Neural progenitor cell (in vitro differentiated cells): ENCODE results near the gene USP44. TPM values are rescaled to one million over a fixed set of nuclear protein-coding genes. Genes with fewer than 3 reads are reported as not detected.
A peak's percentile ranks its signal among the peaks of the same experiment; 100 is the strongest.

Experiments used
- DNase-seq: peaks from one replicate; pipeline ENCODE4 v3.0.0-alpha.2; 2016; ENCODE audit warnings: low spot score
- H2AFZ ChIP-seq: fragments of 200-600 bp; sonication (generic); replicated peaks from 2 replicates; pipeline ENCODE4 v1.6.1; 2016; ENCODE audit warnings: antibody characterized with exemption
- H3F3A ChIP-seq: fragments of 200-600 bp; sonication (generic); 2 replicates; pipeline ENCODE4 v1.6.1; 2016; ENCODE audit warnings: antibody characterized with exemption, low read depth
- H3K27ac ChIP-seq: fragments of 200-600 bp; sonication (generic); 2 replicates; pipeline ENCODE4 v1.5.1; 2016; ENCODE audit warnings: mild to moderate bottlenecking
- H3K27me3 ChIP-seq: fragments of 200-600 bp; sonication (generic); 2 replicates; pipeline ENCODE4 v1.6.1; 2016; ENCODE audit warnings: mild to moderate bottlenecking, moderate library complexity
- H3K36me3 ChIP-seq: fragments of 200-600 bp; sonication (generic); 2 replicates; pipeline ENCODE4 v1.5.1; 2016
- H3K4me1 ChIP-seq: fragments of 200-600 bp; sonication (generic); 2 replicates; pipeline ENCODE4 v1.6.1; 2016; ENCODE audit warnings: mixed run types
- H3K4me2 ChIP-seq: fragments of 200-600 bp; sonication (generic); 2 replicates; pipeline ENCODE4 v1.6.1; 2016
- H3K4me3 ChIP-seq: fragments of 200-600 bp; sonication (generic); 2 replicates; pipeline ENCODE4 v1.5.1; 2016
- H3K79me2 ChIP-seq: fragments of 200-600 bp; sonication (generic); 2 replicates; pipeline ENCODE4 v1.6.1; 2016; ENCODE audit warnings: low read depth
- H3K9ac ChIP-seq: fragments of 200-600 bp; sonication (generic); 2 replicates; pipeline ENCODE4 v1.6.1; 2016
- H3K9me3 ChIP-seq: fragments of 200-600 bp; sonication (generic); 2 replicates; pipeline ENCODE4 v1.5.1; 2016; ENCODE audit warnings: low read depth
- H4K20me1 ChIP-seq: fragments of 200-600 bp; sonication (generic); 2 replicates; pipeline ENCODE4 v1.6.1; 2016; ENCODE audit warnings: low read depth
- H3K27ac Mint-ChIP-seq: 3 replicates; pipeline ENCODE4 v1.8.0; 2021; ENCODE audit warnings: mixed read lengths
- H3K27me3 Mint-ChIP-seq: 2 replicates; pipeline ENCODE4 v1.8.0; 2022; ENCODE audit warnings: low read depth, mild to moderate bottlenecking, inconsistent platforms, moderate library complexity, mixed read lengths; ENCODE audit not compliant: insufficient read depth
- H3K36me3 Mint-ChIP-seq: 3 replicates; pipeline ENCODE4 v1.8.0; 2021; ENCODE audit warnings: mixed read lengths
- H3K4me1 Mint-ChIP-seq: 3 replicates; pipeline ENCODE4 v1.8.0; 2021; ENCODE audit warnings: mixed read lengths
- H3K4me3 Mint-ChIP-seq: 3 replicates; pipeline ENCODE4 v1.8.0; 2021; ENCODE audit warnings: mild to moderate bottlenecking, moderate library complexity, mixed read lengths
- H3K9me3 Mint-ChIP-seq: 3 replicates; pipeline ENCODE4 v1.8.0; 2020; ENCODE audit warnings: mixed read lengths
- EZH2 ChIP-seq: fragments of 200-600 bp; sonication (generic); IDR thresholded peaks from 2 replicates; pipeline ENCODE4 v1.6.1; 2017; ENCODE audit warnings: antibody characterized with exemption, mild to moderate bottlenecking, moderate library complexity
- EZH2phosphoT487 ChIP-seq: fragments of 200-600 bp; sonication (generic); IDR thresholded peaks from 2 replicates; pipeline ENCODE4 v1.6.1; 2017; ENCODE audit warnings: antibody characterized with exemption
- total RNA-seq: library from RNA; depleted of rRNA; stranded (reverse); fragments of >200 nt; gene quantifications from 2 replicates; pipeline ENCODE4 v1.2.3, GENCODE V29; 2015; ENCODE audit warnings: low replicate concordance
- TF ChIP-seq, protein P1 (sequence below): fragments of 200-600 bp; sonication (generic); IDR thresholded peaks from 2 replicates; pipeline ENCODE4 v1.5.1; 2017; ENCODE audit warnings: antibody characterized with exemption, mild to moderate bottlenecking

The USP44 gene
- total RNA-seq, 1 donor from 2014 or later: 79.4 TPM

DNA sequence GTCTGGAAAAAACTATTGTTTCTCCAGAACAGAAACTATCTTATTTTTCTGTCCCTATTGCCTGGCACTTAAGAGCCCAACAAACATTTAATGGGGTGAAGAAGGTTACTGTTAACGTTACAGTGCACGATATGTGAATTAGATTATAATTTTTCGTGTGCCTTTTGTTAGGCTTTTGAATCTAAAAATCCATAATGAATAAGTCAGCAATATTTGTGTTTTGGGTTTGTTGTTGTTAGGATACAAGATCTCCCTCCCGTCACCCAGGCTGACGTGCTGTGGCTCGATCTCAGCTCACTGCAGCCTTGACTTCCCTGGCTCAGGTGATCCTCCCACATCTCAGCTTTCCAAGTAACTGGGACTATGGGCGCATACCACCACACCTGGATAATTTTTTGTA is 69.4 kb downstream of the USP44 start:
- Histone ChIP-seq H3K9ac (no peak overlapping the region), H3K36me3 (peaks cover 16% of the 10 kb centered on the region), H3K4me1 (no peaks in the 10 kb centered on the region), H3K4me2 (no peak overlapping the region), H3K27me3 (no peaks in the 10 kb centered on the region), H3K79me2 (peaks cover 92% of the 10 kb centered on the region), H3K4me3 (no peak overlapping the region), H3K9me3 (no peaks in the 10 kb centered on the region), H4K20me1 (peaks cover 24% of the 10 kb centered on the region), H2AFZ (no peak overlapping the region), H3F3A (no peaks in the 10 kb centered on the region), H3K27ac (no peak overlapping the region)
- Mint-ChIP-seq H3K27ac (no peak overlapping the region), H3K9me3 (no peaks in the 10 kb centered on the region), H3K4me3 (no peak overlapping the region), H3K36me3 (peaks cover 25% of the 10 kb centered on the region), H3K27me3 (no peaks in the 10 kb centered on the region), H3K4me1 (no peaks in the 10 kb centered on the region)
- TF ChIP-seq EZH2phosphoT487: no peak
- TF ChIP-seq EZH2: no peak
- TF ChIP-seq, protein P1, sequence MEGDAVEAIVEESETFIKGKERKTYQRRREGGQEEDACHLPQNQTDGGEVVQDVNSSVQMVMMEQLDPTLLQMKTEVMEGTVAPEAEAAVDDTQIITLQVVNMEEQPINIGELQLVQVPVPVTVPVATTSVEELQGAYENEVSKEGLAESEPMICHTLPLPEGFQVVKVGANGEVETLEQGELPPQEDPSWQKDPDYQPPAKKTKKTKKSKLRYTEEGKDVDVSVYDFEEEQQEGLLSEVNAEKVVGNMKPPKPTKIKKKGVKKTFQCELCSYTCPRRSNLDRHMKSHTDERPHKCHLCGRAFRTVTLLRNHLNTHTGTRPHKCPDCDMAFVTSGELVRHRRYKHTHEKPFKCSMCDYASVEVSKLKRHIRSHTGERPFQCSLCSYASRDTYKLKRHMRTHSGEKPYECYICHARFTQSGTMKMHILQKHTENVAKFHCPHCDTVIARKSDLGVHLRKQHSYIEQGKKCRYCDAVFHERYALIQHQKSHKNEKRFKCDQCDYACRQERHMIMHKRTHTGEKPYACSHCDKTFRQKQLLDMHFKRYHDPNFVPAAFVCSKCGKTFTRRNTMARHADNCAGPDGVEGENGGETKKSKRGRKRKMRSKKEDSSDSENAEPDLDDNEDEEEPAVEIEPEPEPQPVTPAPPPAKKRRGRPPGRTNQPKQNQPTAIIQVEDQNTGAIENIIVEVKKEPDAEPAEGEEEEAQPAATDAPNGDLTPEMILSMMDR: no peak
- DNase-seq: no peak

DNA sequence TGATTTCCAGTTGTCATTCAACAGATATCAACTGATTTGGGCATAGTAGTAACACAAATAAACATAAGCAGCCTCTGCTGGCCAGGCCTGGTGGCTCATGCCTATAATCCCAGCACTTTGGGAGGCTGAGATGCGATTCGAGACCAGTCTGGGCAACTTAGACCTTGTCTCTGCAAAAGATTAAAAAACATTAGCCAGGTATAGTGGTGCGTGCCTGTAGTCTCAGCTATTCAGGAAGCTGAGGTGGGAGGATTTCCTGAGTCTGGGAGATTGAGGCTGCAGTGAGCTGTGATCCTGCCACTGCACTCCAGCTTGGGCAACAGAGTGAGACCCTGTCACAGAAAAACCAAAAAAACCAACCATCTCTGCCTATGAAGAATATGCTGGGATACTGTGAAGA is 70.2 kb downstream of the USP44 start:
- DNase-seq: no peak
- Histone ChIP-seq H3K27me3 (no peaks in the 10 kb centered on the region), H3K4me2 (no peak overlapping the region), H3K9ac (no peak overlapping the region), H3K36me3 (peaks cover 13% of the 10 kb centered on the region), H3F3A (no peaks in the 10 kb centered on the region), H4K20me1 (peaks cover 24% of the 10 kb centered on the region), H2AFZ (no peak overlapping the region), H3K4me3 (no peak overlapping the region), H3K4me1 (no peaks in the 10 kb centered on the region), H3K27ac (no peak overlapping the region), H3K9me3 (no peaks in the 10 kb centered on the region), H3K79me2 (peaks cover 96% of the 10 kb centered on the region)
- Mint-ChIP-seq H3K27ac (no peak overlapping the region), H3K4me3 (no peak overlapping the region), H3K36me3 (peaks cover 20% of the 10 kb centered on the region), H3K4me1 (peaks cover under 1% of the 10 kb centered on the region), H3K27me3 (no peaks in the 10 kb centered on the region), H3K9me3 (no peaks in the 10 kb centered on the region)
- TF ChIP-seq EZH2phosphoT487: no peak
- TF ChIP-seq, protein P1: no peak
- TF ChIP-seq EZH2: no peak

DNA sequence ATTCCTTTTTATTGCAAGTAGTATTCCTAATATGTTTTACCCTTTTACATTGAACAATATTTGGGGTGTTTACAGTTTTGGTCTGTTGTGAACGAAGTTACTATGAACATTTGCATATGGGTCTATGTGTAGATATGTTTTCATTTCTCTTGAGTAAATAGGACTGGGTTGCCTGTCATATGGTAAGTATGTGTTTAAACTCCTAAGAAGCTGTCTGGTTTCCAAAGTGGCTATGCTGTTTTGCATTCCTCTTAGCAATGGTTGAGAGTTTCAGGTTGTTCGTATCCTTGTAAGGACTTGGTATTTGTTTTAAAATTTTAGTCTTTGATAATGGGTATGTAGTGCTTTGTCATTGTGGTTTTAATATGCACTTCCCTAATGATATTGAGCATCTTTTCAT is 71.0 kb downstream of the USP44 start:
- peaks cover 23% of the 10 kb centered on the region for H3K36me3 Mint-ChIP-seq
- H3K9me3 Mint-ChIP-seq: no peaks in the 10 kb centered on the region
- no peaks in the 10 kb centered on the region for H3K27me3 ChIP-seq
- no peaks in the 10 kb centered on the region for H3K9me3 ChIP-seq
- DNase-seq: no peak
- peaks cover 99% of the 10 kb centered on the region for H3K79me2 ChIP-seq
- H2AFZ ChIP-seq: no peak overlapping the region
- TF ChIP-seq EZH2phosphoT487 (no peak), EZH2 (no peak)
- TF ChIP-seq, protein P1: no peak
- H4K20me1 ChIP-seq: peaks cover 31% of the 10 kb centered on the region
- H3K4me2 ChIP-seq: no peak overlapping the region
- H3K27ac ChIP-seq: no peak overlapping the region
- peaks cover 6% of the 10 kb centered on the region for H3K4me1 ChIP-seq
- H3K4me3 Mint-ChIP-seq: no peak overlapping the region
- H3K4me3 ChIP-seq: no peak overlapping the region
- peaks cover 13% of the 10 kb centered on the region for H3K36me3 ChIP-seq
- H3K27me3 Mint-ChIP-seq: no peaks in the 10 kb centered on the region
- no peak overlapping the region for H3K27ac Mint-ChIP-seq
- H3K4me1 Mint-ChIP-seq: peaks cover 9% of the 10 kb centered on the region
- H3F3A ChIP-seq: no peaks in the 10 kb centered on the region
- no peak overlapping the region for H3K9ac ChIP-seq

DNA sequence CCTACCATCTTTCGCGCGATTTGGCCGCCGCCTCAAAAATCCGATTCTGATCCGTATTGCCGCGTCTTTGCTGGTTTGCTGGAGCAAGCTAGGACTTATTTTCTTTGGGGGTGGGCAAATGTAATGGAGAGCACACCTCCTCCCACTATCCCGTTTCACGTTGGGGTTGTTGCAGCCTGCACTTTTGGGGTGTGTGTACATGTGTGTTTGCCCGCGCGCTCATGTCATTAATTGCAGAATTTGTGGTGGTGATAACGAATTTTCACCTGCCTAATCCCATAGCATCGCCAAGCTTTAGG is 76.7 kb downstream of the USP44 start:
- Histone ChIP-seq H3K36me3 (peaks cover 13% of the 10 kb centered on the region), H4K20me1 (peaks cover 11% of the 10 kb centered on the region), H3K4me2 (peak overlapping the region; percentile 97), H3K27ac (no peak overlapping the region), H3K4me1 (peaks cover 10% of the 10 kb centered on the region), H3K27me3 (no peaks in the 10 kb centered on the region), H3K4me3 (peak overlapping the region; percentile 97), H3K9ac (peak overlapping the region; percentile 97), H3F3A (peaks cover 12% of the 10 kb centered on the region), H3K79me2 (peaks cover 57% of the 10 kb centered on the region), H3K9me3 (no peaks in the 10 kb centered on the region), H2AFZ (peak overlapping the region; percentile 94)
- H3K36me3 Mint-ChIP-seq: peaks cover 17% of the 10 kb centered on the region
- peaks cover 21% of the 10 kb centered on the region for H3K4me1 Mint-ChIP-seq
- H3K27ac Mint-ChIP-seq: peak overlapping the region; percentile 100
- peak overlapping the region; percentile 100 for H3K4me3 Mint-ChIP-seq
- TF ChIP-seq, protein P1: no peak
- TF ChIP-seq EZH2phosphoT487 (no peak), EZH2 (no peak)
- peaks cover 9% of the 10 kb centered on the region for H3K27me3 Mint-ChIP-seq
- no peaks in the 10 kb centered on the region for H3K9me3 Mint-ChIP-seq
- no peak for DNase-seq
